ENCODE results near the gene ABHD18.
"Not testable (repeated sequence)": the region's sequence is repeated elsewhere in the genome, so short reads cannot be mapped to it uniquely, and the experiment has no call there.

ABHD18 gene

GRCh38 chr4:128060699-128061565, 95.7 kb downstream of the ABHD18 start, which contains the start of gene LARP1B:
TSS of gene LARP1B (plus strand) at chr4:128061312. CDS start at chr4:128074952, 13,640 bp downstream.
- H3K36me3 ChIP-seq = peaks cover 3% of the 10 kb centered on the region; the same call in 1 of the 2 replicates
- TF ChIP-seq, protein P1, sequence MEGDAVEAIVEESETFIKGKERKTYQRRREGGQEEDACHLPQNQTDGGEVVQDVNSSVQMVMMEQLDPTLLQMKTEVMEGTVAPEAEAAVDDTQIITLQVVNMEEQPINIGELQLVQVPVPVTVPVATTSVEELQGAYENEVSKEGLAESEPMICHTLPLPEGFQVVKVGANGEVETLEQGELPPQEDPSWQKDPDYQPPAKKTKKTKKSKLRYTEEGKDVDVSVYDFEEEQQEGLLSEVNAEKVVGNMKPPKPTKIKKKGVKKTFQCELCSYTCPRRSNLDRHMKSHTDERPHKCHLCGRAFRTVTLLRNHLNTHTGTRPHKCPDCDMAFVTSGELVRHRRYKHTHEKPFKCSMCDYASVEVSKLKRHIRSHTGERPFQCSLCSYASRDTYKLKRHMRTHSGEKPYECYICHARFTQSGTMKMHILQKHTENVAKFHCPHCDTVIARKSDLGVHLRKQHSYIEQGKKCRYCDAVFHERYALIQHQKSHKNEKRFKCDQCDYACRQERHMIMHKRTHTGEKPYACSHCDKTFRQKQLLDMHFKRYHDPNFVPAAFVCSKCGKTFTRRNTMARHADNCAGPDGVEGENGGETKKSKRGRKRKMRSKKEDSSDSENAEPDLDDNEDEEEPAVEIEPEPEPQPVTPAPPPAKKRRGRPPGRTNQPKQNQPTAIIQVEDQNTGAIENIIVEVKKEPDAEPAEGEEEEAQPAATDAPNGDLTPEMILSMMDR (IDR thresholded peaks at IDR 0.05; ENCODE audit: low read depth, low read length) = no peak

GRCh38 chr4:128061566-128062536, 96.6 kb downstream of the ABHD18 start:
- no peaks in the 10 kb centered on the region for H3K4me1 ChIP-seq
- TF ChIP-seq, protein P1 (IDR thresholded peaks at IDR 0.05; ENCODE audit: low read depth, low read length) = peak; percentile 16; the same call in 1 of the 2 replicates
- DNase-seq = peak; percentile 65
- peak overlapping the region; percentile 90 for H3K4me3 ChIP-seq (ENCODE audit: low read depth, low read length)
- no peaks in the 10 kb centered on the region for H3K9me3 ChIP-seq
- peaks cover 3% of the 10 kb centered on the region; the same call in 1 of the 2 replicates for H3K36me3 ChIP-seq
- no peaks in the 10 kb centered on the region for H3K27me3 ChIP-seq

More at GRCh38 chr4:128060699-128061565, 95.7 kb downstream of the ABHD18 start, which contains the start of gene LARP1B:
- peak; percentile 99 for DNase-seq
- no peaks in the 10 kb centered on the region for H3K9me3 ChIP-seq
- H3K4me1 ChIP-seq = no peaks in the 10 kb centered on the region
- peak within 1 kb of the TSS; percentile 90 for H3K4me3 ChIP-seq (ENCODE audit: low read depth, low read length)
- H3K27me3 ChIP-seq = no peaks in the 10 kb centered on the region

DNA sequence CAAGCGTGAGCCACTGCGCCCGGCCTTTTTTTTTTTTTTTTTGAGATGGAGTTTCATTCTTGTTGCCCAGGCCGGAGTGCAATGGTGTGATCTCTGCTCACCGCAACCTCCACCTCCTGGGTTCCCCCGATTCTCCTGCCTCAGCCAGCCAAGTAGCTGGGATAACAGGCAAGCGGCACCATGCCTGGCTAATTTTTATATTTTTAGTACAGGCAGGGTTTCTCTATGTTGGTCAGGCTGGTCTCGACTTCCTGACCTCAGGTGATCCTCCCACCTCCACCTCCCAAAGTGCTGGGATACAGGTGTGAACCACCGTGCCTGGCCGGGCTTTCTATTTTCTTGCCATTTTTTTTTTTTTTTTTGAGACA, 101.2 kb downstream of the ABHD18 start:
- H3K4me3 ChIP-seq (ENCODE audit: low read depth, low read length); H3K4me1 ChIP-seq; H3K27me3 ChIP-seq; H3K36me3 ChIP-seq; H3K9me3 ChIP-seq; DNase-seq: not testable (repeated sequence)

- Histone ChIP-seq H3K9me3 (no peaks in the 10 kb centered on the region), H3K4me1 (no peaks in the 10 kb centered on the region), H3K4me3 (ENCODE audit: low read depth, low read length) (no peak overlapping the region), H3K36me3 (no peaks in the 10 kb centered on the region), H3K27me3 (no peaks in the 10 kb centered on the region)
- DNase-seq = peak; percentile 53
- TF ChIP-seq, protein P1 (IDR thresholded peaks at IDR 0.05; ENCODE audit: low read depth, low read length) = peak; percentile 76
These were observed 103.7 kb downstream of the ABHD18 start for GRCh38 chr4:128068918-128069317.

- H3K4me1 ChIP-seq = no peaks in the 10 kb centered on the region
- H3K4me3 ChIP-seq (ENCODE audit: low read depth, low read length) = no peak overlapping the region
- no peaks in the 10 kb centered on the region for H3K27me3 ChIP-seq
- TF ChIP-seq, protein P1 (IDR thresholded peaks at IDR 0.05; ENCODE audit: low read depth, low read length) = no peak
- no peak for DNase-seq
- H3K36me3 ChIP-seq = peaks cover 6% of the 10 kb centered on the region; the same call in 1 of the 2 replicates
- no peaks in the 10 kb centered on the region for H3K9me3 ChIP-seq
These were observed 111.3 kb downstream of the ABHD18 start for GRCh38 chr4:128076464-128076863.
